Left lung (tissue), 10 donors: ENCODE measurements around the gene ENTREP1. TPM values are rescaled to one million over a fixed set of nuclear protein-coding genes. Genes with fewer than 3 reads are reported as not detected.
"Not testable (repeated sequence)": the region's sequence is repeated elsewhere in the genome, so short reads cannot be mapped to it uniquely, and the experiment has no call there.

Experiments
- ATAC-seq: fragments of 200-7000 bp; cut with Tn5 transposase; one replicate; pipeline ENCODE4 v1.9.1; 2020; ENCODE audit warnings: moderate library complexity
- DNase-seq, 4 donors: peaks; one replicate each; pipeline ENCODE4 v3.0.0-alpha.2; 2013 to 2020
- H3K27ac ChIP-seq, 2 donors: fragments of 200-600 bp; sonication (generic) in 1 of 2; one replicate each; pipeline versions ENCODE4 v1.5.0 to v1.8.0; 2020 to 2021
- H3K27me3 ChIP-seq, 2 donors: fragments of 200-600 bp; sonication (generic) in 1 of 2; one replicate each; pipeline versions ENCODE4 v1.5.0 to v1.8.0; 2020 to 2021
- H3K36me3 ChIP-seq, 2 donors: fragments of 200-600 bp; sonication (generic) in 1 of 2; one replicate each; pipeline versions ENCODE4 v1.5.0 to v1.8.0; 2020 to 2021
- H3K4me1 ChIP-seq, 2 donors: fragments of 200-600 bp; one replicate each; pipeline ENCODE4 v1.8.0; 2021
- H3K4me3 ChIP-seq, 2 donors: fragments of 200-600 bp; sonication (generic) in 1 of 2; one replicate each; pipeline versions ENCODE4 v1.5.0 to v1.8.0; 2020 to 2021; ENCODE audit warnings: mild to moderate bottlenecking in 1 of 2
- H3K9me3 ChIP-seq, 2 donors: fragments of 200-600 bp; sonication (generic) in 1 of 2; one replicate each; pipeline versions ENCODE4 v1.5.0 to v1.8.0; 2020 to 2021
- CTCF ChIP-seq, 2 donors: fragments of 200-600 bp; sonication (generic) in 1 of 2; IDR thresholded peaks; one replicate each; pipeline versions ENCODE4 v1.5.0 to v1.8.0; 2021; ENCODE audit warnings: antibody characterized with exemption in 2 of 2
- intact Hi-C, 2 donors: fragments of 100-400 bp; cut with DNase I; formaldehyde crosslinking; loops; one replicate each; pipeline versions ENCODE4 v1.11.2 to v1.14.2; 2022
- polyA plus RNA-seq, 6 donors: library from polyadenylated mRNA; unstranded; fragments of 120-200 nt; gene quantifications; one replicate each; pipeline ENCODE4 v1.2.1, GENCODE V29; 2013; ENCODE audit not compliant: insufficient read length in 6 of 6
- total RNA-seq, 2 donors: library from RNA; stranded (reverse); fragmentation: NEBNext Ultra II Directional; extraction: Animal tissue kit (Norgen Biotek cat#: 25700); gene quantifications; one replicate each; pipeline ENCODE4 v1.2.1, GENCODE V29; 2021
- donor health status: DM: no; HTN: yes; CAD: no.
- donor health status: DM: no; HTN: no; CAD: no.

ENTREP1 gene
- total and polyA plus RNA-seq, 8 donors: 16.8 to 49.7 (median 40.9) TPM

- Histone ChIP-seq H3K27me3 (no peaks in the 10 kb centered on the region), H3K4me3 (no peak overlapping the region), H3K36me3 (no peaks in the 10 kb centered on the region), H3K9me3 (peaks cover 0 to 2% of the 10 kb centered on the region in 2 donors), H3K4me1 (no peaks in the 10 kb centered on the region), H3K27ac (no peak overlapping the region)
- TF ChIP-seq CTCF (IDR thresholded peaks at IDR 0.05): no peak
- DNase-seq: no peak
- intact Hi-C loops: no loop called here
- ATAC-seq: no peak
Observed at GRCh38 chr9:69431203-69431602, 106.2 kb downstream of the ENTREP1 start.

- ATAC-seq (no peak), DNase-seq (no peak)
- no peak for TF ChIP-seq CTCF (IDR thresholded peaks at IDR 0.05)
- no peaks in the 10 kb centered on the region for H3K4me1 ChIP-seq
- intact Hi-C loops: no loop called here
- H3K4me3 ChIP-seq: no peak overlapping the region
- H3K36me3 ChIP-seq: no peaks in the 10 kb centered on the region
- peaks cover 0 to 2% of the 10 kb centered on the region in 2 donors for H3K9me3 ChIP-seq
- H3K27me3 ChIP-seq: no peaks in the 10 kb centered on the region
- H3K27ac ChIP-seq: no peak overlapping the region
Observed at GRCh38 chr9:69431777-69432176, 106.8 kb downstream of the ENTREP1 start.

GRCh38 chr9:69432623-69433022, 107.6 kb downstream of the ENTREP1 start:
- no peak for TF ChIP-seq CTCF (IDR thresholded peaks at IDR 0.05)
- H3K4me1 ChIP-seq: no peaks in the 10 kb centered on the region
- intact Hi-C loops: no loop called here
- no peak overlapping the region for H3K27ac ChIP-seq
- no peak for ATAC-seq
- no peaks in the 10 kb centered on the region for H3K27me3 ChIP-seq
- H3K36me3 ChIP-seq: no peaks in the 10 kb centered on the region
- H3K9me3 ChIP-seq: peaks cover 0 to 2% of the 10 kb centered on the region in 2 donors
- no peak overlapping the region for H3K4me3 ChIP-seq
- DNase-seq: no peak

GRCh38 chr9:69433392-69433791, 108.4 kb downstream of the ENTREP1 start:
- peak; percentile 67 for ATAC-seq

GRCh38 chr9:69433968-69434367, 109.0 kb downstream of the ENTREP1 start:
- H3K4me1 ChIP-seq: no peaks in the 10 kb centered on the region
- intact Hi-C loops: no loop called here
- TF ChIP-seq CTCF (IDR thresholded peaks at IDR 0.05): no peak
- peaks cover 0 to 2% of the 10 kb centered on the region in 2 donors for H3K9me3 ChIP-seq
- DNase-seq (no peak), ATAC-seq (no peak)
- no peak overlapping the region for H3K27ac ChIP-seq
- H3K27me3 ChIP-seq: no peaks in the 10 kb centered on the region
- no peak overlapping the region for H3K4me3 ChIP-seq
- H3K36me3 ChIP-seq: no peaks in the 10 kb centered on the region

More at GRCh38 chr9:69433392-69433791, 108.4 kb downstream of the ENTREP1 start:
- intact Hi-C loops: no loop called here
- H3K27ac ChIP-seq: no peak overlapping the region
- H3K9me3 ChIP-seq: peaks cover 0 to 2% of the 10 kb centered on the region in 2 donors
- no peak for TF ChIP-seq CTCF (IDR thresholded peaks at IDR 0.05)
- no peaks in the 10 kb centered on the region for H3K27me3 ChIP-seq
- H3K4me1 ChIP-seq: no peaks in the 10 kb centered on the region
- H3K4me3 ChIP-seq: no peak overlapping the region
- no peak for DNase-seq
- H3K36me3 ChIP-seq: no peaks in the 10 kb centered on the region

GRCh38 chr9:69439654-69440053, 114.6 kb downstream of the ENTREP1 start:
- intact Hi-C loops, DNase-seq, H3K9me3 ChIP-seq, H3K36me3 ChIP-seq, H3K4me3 ChIP-seq, H3K27ac ChIP-seq, H3K4me1 ChIP-seq, ATAC-seq, H3K27me3 ChIP-seq: not testable (repeated sequence)

GRCh38 chr9:69440254-69440955, 115.4 kb downstream of the ENTREP1 start:
- peak in 1 of 4 donors; percentile 59 for DNase-seq
- intact Hi-C loops, H3K9me3 ChIP-seq, ATAC-seq, H3K4me3 ChIP-seq, H3K27me3 ChIP-seq, H3K36me3 ChIP-seq, H3K4me1 ChIP-seq, H3K27ac ChIP-seq: not testable (repeated sequence)
